ENCODE data around the gene FANCL.
"Not testable (repeated sequence)": the region's sequence is repeated elsewhere in the genome, so short reads cannot be mapped to it uniquely, and the experiment has no call there.

The FANCL gene

GRCh38 chr2:58240670-58241545 lies at the start of gene FANCL:
Gene FANCL, minus strand, starts transcription at chr2:58241325. Its CDS starts 12 bp downstream, at chr2:58241313.
- peak; percentile 67 to 77 for DNase-seq (ENCODE audit: low read depth in 2 of 2)

- DNase-seq (ENCODE audit: low read depth in 2 of 2), result no peak
These were observed 47.9 kb upstream of the FANCL start for GRCh38 chr2:58289029-58289428.

GRCh38 chr2:58283931-58284330 lies 42.8 kb upstream of the FANCL start:
- DNase-seq (ENCODE audit: low read depth in 2 of 2), result no peak

- DNase-seq (ENCODE audit: low read depth in 2 of 2), result not testable (repeated sequence)
These were observed 34.0 kb upstream of the FANCL start for GRCh38 chr2:58275144-58275543.

- no peak for DNase-seq (ENCODE audit: low read depth in 2 of 2)
These were observed 30.7 kb upstream of the FANCL start for GRCh38 chr2:58271826-58272225.

- no peak for DNase-seq (ENCODE audit: low read depth in 2 of 2)
These were observed 27.6 kb upstream of the FANCL start for GRCh38 chr2:58268685-58269084.

GRCh38 chr2:58266211-58266610 lies 25.1 kb upstream of the FANCL start:
- no peak for DNase-seq (ENCODE audit: low read depth in 2 of 2)

- DNase-seq (ENCODE audit: low read depth in 2 of 2), result no peak
These were observed 20.1 kb upstream of the FANCL start for GRCh38 chr2:58261209-58261608.

GRCh38 chr2:58258456-58258855 lies 17.3 kb upstream of the FANCL start:
- peak; percentile 0 to 6 for DNase-seq (ENCODE audit: low read depth in 2 of 2)

GRCh38 chr2:58251331-58252201 lies 10.4 kb upstream of the FANCL start:
- DNase-seq (ENCODE audit: low read depth in 2 of 2), result not testable (repeated sequence)

- DNase-seq (ENCODE audit: low read depth in 2 of 2), result no peak
These were observed 380 bp upstream of the FANCL start for GRCh38 chr2:58241546-58241864.

- no peak for DNase-seq (ENCODE audit: low read depth in 2 of 2)
These were observed 1.7 kb downstream of the FANCL start for GRCh38 chr2:58239243-58239925.

- no peak for DNase-seq (ENCODE audit: low read depth in 2 of 2)
These were observed 3.4 kb downstream of the FANCL start for GRCh38 chr2:58237741-58238140.

- DNase-seq (ENCODE audit: low read depth in 2 of 2), result no peak
These were observed 5.1 kb downstream of the FANCL start for GRCh38 chr2:58235984-58236383.

GRCh38 chr2:58235170-58235569 lies 6.0 kb downstream of the FANCL start:
- DNase-seq (ENCODE audit: low read depth in 2 of 2), result no peak

GRCh38 chr2:58228299-58228698 lies 12.8 kb downstream of the FANCL start:
- no peak for DNase-seq (ENCODE audit: low read depth in 2 of 2)

- DNase-seq (ENCODE audit: low read depth in 2 of 2), result no peak
These were observed 13.8 kb downstream of the FANCL start for GRCh38 chr2:58227171-58227917.

GRCh38 chr2:58221909-58222308 lies 19.2 kb downstream of the FANCL start:
- DNase-seq (ENCODE audit: low read depth in 2 of 2), result no peak

GRCh38 chr2:58215429-58215828 lies 25.7 kb downstream of the FANCL start:
- DNase-seq (ENCODE audit: low read depth in 2 of 2), result no peak

GRCh38 chr2:58210951-58211568 lies 30.1 kb downstream of the FANCL start:
- DNase-seq (ENCODE audit: low read depth in 2 of 2), result not testable (repeated sequence)

- DNase-seq (ENCODE audit: low read depth in 2 of 2), result no peak
These were observed 33.9 kb downstream of the FANCL start for GRCh38 chr2:58207189-58207588.
